Stimulated activated CD4-positive, alpha-beta T cell treated with anti-CD3 and anti-CD28 coated beads, Interleukin-12 subunit alpha, Interleukin-12 subunit beta, amount 100 ng/mL, for 4 hours (primary cell): ENCODE data around the gene ITGBL1.

Source experiments
- DNase-seq: peaks from one replicate; pipeline ENCODE4 v3.0.0-alpha.2; 2020

The ITGBL1 gene

GRCh38 chr13:101570410-101570809 is 117.9 kb downstream of the ITGBL1 start:
- DNase-seq: no peak

DNA sequence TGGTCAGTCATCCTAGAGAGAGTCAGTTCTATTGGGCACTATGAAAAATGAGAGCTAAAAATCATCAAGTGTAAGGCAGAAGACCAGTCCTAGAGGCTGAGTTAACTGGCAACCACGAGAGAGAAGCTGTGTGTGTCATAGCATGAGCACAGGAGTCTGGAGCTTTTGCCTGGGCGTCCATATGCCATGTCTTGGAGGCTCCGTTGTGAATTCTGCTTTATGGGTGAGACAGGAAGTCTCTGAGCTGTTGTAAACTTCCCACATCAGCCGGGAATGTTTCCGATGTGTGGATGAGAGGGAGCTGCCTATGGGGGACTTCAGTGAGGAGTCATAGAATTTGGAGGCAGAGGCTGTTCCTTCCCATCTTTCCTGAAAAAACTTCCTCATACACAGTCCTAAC is 120.0 kb downstream of the ITGBL1 start:
- no peak for DNase-seq

DNA sequence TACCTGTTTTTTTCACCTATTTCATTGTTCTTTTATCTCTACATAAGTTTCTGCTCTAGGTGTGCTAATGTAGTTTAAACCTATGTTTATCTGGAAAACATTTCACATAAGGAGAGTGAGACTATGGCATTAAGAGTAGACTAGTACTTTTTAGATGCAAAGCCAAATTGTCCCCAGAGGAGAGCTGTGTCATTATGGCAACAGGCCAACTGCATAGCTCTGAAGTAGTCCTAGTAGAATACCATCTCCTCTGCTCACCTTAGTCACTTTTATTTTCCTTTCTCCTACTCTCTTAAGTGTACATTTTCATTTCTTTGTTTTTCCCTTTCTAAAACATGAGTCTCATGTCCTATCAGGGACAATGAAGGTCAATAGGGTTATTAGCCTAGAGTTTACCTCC is 123.1 kb downstream of the ITGBL1 start:
- DNase-seq: no peak

GRCh38 chr13:101576455-101576854 is 124.0 kb downstream of the ITGBL1 start:
- DNase-seq: no peak

- DNase-seq: no peak
Measured at GRCh38 chr13:101576977-101577376, 124.5 kb downstream of the ITGBL1 start.

GRCh38 chr13:101579281-101579802 is 126.9 kb downstream of the ITGBL1 start:
- no peak for DNase-seq

- no peak for DNase-seq
Measured at GRCh38 chr13:101584331-101584730, 131.9 kb downstream of the ITGBL1 start.

DNA sequence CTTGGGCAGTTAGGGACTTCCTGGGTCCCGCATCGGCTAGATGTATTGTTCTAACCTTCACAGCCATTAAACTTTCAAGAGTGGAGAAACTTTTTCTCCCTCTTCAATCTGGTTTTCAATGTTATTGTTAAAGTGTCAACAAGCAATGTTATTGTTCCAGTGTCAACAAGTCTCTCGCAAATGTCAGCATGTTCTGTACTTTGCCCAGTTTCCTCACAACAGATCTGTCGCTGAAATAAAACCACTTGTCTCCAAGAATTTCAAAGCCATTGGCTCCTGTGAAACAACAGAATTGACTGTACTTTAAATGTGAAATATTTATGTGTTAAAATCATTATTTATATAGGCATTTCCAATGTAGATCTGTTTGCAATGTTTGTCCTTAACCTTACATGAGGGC is 138.0 kb downstream of the ITGBL1 start:
- no peak for DNase-seq

GRCh38 chr13:101594936-101595335 is 142.5 kb downstream of the ITGBL1 start:
- DNase-seq: no peak

DNA sequence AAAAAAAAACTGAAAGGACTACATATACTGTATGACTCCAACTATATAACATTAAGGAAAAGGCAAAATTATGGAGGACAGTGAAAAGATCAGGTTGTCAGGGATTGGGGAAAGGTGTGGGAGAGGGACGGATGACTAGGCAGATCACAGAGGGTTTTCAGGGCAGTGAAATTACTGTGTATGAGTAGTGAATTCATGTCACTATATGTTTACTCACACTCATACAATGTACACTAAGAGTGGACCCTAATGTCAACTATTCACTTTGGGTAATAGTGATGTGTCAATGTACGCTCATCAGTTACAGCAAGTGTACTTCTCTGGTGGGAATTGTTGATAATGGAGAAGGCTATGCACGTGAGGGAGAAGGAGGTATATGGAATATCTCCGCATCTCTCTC is 144.3 kb downstream of the ITGBL1 start:
- no peak for DNase-seq

DNA sequence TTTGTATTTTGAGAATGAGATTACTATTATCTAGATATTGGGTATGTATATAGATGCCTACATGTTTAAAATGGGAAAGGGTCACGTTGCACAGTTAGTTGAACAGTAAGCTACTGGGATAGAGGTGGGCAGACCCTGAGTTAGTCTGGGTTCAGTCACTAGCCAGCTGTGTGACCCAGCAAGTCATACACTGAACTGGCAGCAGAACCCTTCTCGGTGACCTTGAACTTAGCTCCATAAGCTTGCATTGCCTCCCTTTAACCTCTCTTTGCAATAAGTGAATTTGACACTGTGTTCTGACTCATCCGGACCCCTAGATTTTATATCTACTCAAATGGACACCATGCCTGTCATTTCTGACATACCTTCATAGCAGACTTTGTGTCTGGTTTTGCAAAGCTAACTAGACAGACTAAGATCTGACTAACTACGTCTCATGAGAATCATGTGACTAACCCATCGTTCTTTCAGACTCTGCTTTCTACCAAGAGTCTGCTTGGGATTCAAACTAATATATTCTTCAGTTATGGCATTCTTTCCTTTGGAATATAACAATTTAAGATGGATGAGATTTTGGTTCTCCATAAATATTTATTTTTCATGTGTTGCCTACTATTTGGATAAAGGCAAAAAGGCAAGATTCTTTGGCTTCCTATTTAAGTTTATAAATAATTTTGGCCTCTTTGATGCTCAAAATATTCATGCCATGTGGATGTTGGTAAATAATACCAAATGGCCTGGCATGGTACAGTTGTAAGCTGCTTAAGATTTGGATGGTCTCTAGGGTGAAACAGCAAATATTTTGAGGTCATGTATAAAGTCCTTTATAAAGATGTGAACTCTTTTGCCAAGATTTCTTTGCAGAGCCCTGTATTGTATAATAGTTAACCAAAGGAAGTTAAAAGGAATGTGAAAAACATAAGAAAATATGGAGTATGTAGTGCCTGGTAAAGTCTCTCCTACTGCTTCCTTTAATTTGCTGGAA is 159.3 kb downstream of the ITGBL1 start:
- no peak for DNase-seq

DNA sequence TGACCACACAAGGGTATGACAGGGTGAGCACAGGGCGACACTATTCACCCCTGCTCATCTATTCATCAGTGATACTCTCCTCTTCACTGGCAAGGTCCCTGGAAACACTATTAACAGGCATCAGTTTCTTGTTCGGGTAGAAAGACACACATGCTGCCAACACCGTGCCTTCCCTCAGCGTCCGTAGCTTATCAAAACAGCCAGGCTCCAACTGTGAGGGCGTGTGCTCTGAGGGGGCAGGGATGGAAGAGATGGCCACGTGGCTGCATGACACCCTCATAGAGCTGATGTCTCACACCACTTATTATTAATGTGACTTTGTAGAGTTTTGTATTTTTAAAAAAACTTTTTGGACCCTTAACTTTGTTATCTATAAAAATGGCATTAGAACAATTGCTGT is 160.3 kb downstream of the ITGBL1 start:
- no peak for DNase-seq

DNA sequence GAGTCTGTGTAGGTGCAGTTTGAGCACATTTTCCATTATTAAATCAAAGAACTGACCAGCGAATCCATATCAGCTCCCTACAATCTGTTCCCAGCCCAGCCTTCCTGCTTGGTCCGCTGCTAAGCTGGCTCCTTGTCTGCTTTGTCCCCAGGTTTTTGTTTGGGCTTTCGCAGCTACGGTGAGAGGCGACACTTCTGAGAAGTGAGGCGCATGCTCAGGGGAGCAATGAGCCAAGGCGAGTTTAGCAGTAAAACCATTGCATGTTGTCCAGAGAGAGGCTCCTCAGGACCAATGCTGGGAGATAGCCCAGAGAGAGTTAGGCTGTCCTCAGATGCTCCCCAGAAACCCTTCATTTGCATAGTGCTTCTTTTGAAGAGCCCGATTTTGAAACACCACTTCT is 162.0 kb downstream of the ITGBL1 start:
- no peak for DNase-seq

DNA sequence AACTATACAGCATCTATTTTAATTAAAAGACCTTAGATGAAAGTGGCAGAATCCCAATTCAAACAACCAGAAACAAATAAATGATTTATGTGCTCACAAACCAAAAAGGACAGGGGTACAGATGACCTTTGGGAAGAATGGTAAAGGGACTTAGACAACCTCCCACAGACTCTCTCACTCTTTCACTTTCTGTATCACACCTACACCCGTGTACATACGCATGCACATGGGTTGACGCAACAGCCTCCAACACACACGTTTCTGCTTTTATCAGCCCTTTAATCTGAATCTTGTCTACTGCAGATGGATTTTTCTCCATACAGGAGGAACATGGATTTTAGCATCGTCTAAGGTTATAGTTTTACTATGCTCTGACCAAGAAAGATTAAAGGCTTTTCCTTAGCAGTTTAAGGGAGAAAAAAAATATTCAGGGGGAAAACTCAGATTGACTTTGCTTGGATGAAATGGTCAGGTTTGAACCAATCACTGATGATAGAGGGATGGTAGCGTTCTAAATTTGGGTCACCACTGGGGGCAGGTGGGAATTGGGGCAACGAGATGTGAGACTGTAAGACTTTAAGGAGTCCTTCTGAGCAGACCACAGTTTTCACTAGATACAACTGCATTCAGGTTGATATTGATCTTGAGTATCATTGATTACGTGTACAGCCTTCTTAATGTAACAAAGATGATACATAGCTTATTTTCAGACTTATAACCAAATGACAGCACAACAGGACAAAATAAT is 166.1 kb downstream of the ITGBL1 start:
- no peak for DNase-seq

- DNase-seq: no peak
Measured at GRCh38 chr13:101621099-101621498, 168.6 kb downstream of the ITGBL1 start.

- DNase-seq: no peak
Measured at GRCh38 chr13:101623470-101624209, 171.2 kb downstream of the ITGBL1 start.

GRCh38 chr13:101624210-101624922 is 171.9 kb downstream of the ITGBL1 start:
- DNase-seq: no peak

DNA sequence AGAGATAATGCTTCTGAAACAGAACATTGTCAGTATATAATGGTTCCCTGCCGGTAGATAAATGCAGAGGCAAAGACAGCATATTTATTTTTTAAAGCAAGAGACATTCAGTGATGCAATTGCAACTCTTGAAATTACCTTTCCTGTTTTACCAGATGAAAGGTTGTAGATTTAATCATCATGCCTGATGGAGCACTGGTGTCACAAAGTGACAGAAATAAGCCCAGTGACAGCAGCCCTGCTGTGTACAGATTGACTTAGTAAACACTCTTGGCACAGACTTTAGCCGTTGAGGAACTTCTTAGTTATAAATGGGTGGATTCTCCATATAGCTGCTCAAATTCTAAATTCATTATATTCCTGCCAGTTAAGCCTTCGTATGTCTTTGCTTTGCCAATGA is 172.5 kb downstream of the ITGBL1 start:
- DNase-seq: no peak

- no peak for DNase-seq
Measured at GRCh38 chr13:101626925-101627555, 174.6 kb downstream of the ITGBL1 start.

DNA sequence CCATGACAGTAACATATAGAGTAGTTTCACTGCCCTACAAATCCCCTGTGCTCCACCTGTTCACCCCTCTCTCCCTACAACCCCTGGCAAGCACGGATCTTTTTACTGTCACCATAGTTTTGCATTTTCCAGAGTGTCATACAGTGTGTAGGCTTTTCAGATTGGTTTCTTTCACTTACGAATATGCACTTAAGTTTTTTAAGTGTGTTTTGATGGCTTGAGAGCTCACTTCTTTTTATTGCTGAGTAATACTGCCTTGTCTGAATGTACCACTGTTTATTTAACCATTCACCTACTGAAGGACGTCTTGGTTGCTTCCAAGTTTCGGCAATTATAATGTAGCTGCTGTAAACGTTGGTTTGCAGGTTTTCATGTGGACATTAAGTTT is 175.1 kb downstream of the ITGBL1 start:
- no peak for DNase-seq

DNA sequence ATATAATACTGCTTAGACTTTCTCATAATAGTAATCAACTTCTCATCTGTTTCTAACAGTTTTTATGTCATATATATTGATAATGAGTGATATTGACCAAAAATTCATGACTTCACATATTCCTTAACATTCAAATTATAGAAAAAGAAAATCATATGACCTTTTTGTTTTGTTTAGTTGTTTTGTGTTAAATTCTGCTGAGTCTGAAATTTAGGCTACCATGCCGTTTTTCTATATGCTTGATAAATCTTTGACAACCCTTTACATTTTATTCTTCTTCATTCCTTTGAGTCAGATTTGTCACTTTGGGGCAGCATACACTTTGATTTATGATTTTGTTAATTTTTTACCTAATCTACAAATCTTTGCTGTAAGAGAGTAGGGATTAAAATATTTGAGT is 176.4 kb downstream of the ITGBL1 start:
- no peak for DNase-seq

DNA sequence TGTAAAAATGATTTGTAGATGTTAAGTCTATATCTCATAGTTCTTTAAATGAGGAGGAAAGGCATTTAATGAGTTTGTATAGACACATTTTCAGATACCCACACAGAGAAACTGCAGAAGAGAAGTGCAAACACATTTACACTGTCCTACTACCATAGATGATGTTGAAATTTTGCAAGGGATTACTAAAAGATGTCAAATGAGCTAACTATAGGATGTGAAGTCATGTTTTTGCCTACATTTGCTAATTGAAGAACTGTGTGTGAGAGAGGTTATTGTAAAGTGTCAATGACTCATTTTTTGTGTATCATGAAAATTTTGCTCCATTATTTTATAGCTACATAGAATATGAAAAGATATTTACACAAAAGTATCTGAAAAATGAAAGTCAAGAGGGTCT is 178.9 kb downstream of the ITGBL1 start:
- no peak for DNase-seq
